OCI-LY7 (cell line): Measurements from ENCODE around the gene SKA1.

Experiments
- EZH2phosphoT487 ChIP-seq: fragments of 200-600 bp; sonication (generic); IDR thresholded peaks from 2 replicates; pipeline ENCODE4 v1.6.1; 2018; ENCODE audit warnings: low read depth, borderline replicate concordance, mild to moderate bottlenecking, mixed run types, antibody characterized with exemption, low read length, moderate library complexity, mixed read lengths
- TF ChIP-seq, protein P1 (sequence below): fragments of 200-600 bp; sonication (generic); conservative IDR thresholded peaks from 2 replicates; pipeline ENCODE4 v1.5.1; 2014; ENCODE audit warnings: mild to moderate bottlenecking, antibody characterized with exemption, low read length, moderate library complexity, mixed read lengths

DNA sequence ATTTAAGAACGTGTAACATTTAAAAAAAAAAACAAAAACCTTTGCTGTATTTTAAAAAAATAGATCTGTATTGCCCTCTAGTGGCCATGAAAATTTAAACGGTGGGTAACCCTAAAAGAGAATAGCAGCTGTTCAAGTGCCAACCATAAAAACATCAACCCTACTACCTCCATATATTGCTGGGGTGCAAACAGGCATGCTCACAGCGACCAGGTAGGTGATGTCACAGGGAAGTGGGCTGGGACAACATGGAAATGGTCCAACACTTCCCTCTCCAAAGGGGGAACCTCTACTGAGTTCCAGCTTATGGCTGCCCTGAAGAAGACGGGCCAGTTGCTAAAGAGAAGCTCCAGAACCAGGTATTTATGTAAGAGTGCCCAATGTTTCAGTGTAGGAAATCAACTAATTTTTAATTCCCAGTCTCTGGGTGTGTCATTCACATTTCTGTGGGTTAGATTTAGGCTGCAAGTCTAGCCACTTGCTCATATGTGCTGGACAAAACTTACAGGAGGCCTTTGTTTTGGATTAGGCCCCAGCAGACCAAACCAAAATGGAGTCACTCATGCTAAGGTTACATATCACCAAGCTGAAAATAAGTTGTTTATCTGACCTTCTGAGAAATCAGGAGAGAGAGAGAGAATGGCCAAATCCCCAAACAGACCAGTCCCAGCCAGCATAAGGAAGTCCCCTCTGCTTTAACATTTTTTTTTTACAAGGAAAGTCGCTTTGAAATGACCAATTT, 54.5 kb downstream of the SKA1 start:
- TF ChIP-seq, protein P1, sequence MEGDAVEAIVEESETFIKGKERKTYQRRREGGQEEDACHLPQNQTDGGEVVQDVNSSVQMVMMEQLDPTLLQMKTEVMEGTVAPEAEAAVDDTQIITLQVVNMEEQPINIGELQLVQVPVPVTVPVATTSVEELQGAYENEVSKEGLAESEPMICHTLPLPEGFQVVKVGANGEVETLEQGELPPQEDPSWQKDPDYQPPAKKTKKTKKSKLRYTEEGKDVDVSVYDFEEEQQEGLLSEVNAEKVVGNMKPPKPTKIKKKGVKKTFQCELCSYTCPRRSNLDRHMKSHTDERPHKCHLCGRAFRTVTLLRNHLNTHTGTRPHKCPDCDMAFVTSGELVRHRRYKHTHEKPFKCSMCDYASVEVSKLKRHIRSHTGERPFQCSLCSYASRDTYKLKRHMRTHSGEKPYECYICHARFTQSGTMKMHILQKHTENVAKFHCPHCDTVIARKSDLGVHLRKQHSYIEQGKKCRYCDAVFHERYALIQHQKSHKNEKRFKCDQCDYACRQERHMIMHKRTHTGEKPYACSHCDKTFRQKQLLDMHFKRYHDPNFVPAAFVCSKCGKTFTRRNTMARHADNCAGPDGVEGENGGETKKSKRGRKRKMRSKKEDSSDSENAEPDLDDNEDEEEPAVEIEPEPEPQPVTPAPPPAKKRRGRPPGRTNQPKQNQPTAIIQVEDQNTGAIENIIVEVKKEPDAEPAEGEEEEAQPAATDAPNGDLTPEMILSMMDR = peak; percentile 71
- no peak for TF ChIP-seq EZH2phosphoT487
